ENCODE data around the gene ATAD3A.
"Not testable (repeated sequence)": the region's sequence is repeated elsewhere in the genome, so short reads cannot be mapped to it uniquely, and the experiment has no call there.

ATAD3A gene

GRCh38 chr1:1523226-1523625 is 11.3 kb downstream of the ATAD3A start:
- DNase-seq (ENCODE audit: low read depth): not testable (repeated sequence)

DNA sequence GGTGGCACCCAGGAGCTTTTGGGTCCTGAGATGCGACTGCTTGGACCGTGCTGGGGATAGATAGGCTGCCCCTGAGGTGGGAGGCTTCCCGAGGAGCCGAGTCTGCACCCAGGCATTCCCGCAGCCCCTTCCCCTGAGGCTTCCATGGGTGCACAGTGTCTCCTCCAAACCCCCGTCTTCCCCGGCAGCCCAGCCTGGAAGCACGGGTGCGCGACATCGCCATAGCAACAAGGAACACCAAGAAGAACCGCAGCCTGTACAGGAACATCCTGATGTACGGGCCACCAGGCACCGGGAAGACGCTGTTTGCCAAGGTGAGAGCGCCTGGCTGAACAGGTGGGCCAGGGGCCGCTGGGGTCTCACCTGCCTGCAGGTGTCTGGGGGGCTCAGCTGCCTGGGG is 11.7 kb downstream of the ATAD3A start:
- not testable (repeated sequence) for DNase-seq (ENCODE audit: low read depth)

GRCh38 chr1:1524750-1525383 is 12.9 kb downstream of the ATAD3A start:
- not testable (repeated sequence) for DNase-seq (ENCODE audit: low read depth)

- DNase-seq (ENCODE audit: low read depth): not testable (repeated sequence)
Observed at GRCh38 chr1:1526476-1526875, 14.5 kb downstream of the ATAD3A start.

DNA sequence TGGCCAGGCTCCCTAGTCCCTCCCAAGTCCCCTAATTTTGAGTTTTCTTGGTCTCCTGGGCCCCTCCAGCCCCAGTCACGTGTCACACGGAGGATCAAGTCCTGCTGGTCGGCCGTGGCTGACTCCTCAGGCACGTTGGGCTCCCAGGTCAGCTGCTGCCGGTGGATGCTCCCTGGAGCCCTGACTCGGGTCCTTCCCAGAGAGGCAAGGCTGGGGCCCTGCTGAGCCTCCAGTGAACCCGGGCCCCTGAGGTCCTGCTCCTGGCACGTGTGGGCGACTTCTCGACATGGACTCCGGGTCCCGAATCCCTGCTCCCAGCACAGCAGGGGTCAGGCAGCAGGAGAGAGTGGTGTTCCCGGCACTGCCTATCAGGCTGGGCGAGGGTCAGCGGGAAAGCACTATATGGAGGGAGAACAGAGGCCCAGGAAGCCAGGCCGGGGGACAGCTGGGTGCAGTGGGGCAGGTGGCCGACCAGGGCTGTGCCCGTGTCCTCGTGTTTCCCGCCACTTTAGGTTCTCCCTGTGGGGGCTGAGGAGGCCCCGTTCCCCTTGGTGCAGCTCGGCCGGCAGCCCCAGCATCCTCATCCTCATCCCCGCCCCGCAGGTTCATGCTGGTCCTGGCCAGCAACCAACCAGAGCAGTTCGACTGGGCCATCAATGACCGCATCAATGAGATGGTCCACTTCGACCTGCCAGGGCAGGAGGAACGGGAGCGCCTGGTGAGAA is 15.3 kb downstream of the ATAD3A start:
- DNase-seq (ENCODE audit: low read depth): no peak

DNA sequence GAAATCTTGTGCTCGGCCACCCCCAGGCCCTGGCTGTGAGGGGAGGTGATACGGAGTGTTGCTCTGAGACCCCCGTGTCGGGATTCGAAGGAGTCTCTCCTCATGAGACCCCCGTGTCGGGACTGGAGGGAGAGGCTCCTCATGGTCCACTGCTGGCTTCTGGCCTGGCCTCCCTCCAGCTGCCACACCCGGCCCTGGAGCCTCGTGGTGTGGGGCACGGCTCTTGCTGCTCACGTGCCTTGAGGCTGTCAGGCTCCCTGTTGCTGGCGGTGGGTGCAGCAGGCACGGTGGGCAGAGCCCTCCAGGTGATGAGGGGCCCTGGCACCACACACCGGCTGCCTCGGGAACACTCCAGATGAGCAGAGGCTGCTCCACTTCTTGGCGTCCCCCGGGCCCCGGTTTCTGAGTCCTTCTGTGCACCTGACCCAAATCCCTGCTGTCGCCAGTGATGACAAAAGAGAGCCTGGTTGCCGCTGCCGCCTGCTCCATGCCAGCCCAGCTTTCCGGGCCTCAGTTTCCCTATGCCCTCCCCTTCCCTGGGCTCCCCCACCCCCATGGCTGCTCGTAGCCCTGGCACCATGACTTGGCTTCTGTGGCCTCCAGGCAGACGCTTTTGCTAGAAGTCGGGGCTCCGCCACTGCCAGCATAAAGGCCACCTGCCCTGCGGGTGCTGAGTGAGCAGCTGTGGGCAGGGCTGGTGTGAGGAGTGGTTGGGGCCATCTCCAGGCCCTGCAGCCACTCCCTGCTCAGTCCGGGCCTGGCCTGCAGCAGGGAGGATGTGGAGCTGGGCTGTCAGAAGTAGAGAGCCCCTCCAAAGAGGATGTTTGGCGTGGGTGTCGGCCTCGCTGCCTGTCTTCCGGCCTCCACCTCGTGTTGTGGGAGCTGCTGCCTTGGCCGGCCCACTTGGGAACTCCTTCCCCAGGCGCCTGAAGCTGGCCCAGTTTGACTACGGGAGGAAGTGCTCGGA is 16.6 kb downstream of the ATAD3A start:
- no peak for DNase-seq (ENCODE audit: low read depth)

DNA sequence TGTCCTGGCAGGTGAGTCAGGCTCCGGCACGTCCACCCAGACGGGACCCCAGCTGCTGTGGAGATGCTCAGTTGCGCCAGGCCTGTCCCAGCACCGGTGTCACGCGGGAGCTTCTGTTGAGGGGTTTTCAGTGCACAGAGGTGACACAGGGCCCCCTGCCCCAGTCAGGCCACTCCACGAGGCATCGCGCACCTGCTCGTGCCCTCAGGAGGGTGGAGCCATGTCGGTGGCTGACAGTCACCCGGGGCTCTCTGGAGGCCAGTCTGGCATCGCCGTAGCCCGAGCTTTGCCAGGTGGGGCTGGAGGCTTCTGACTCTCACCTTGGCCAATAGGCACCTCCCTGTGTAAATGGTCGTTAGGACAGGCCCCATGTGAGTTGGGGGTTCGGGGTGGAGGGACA is 17.4 kb downstream of the ATAD3A start:
- DNase-seq (ENCODE audit: low read depth): no peak

DNA sequence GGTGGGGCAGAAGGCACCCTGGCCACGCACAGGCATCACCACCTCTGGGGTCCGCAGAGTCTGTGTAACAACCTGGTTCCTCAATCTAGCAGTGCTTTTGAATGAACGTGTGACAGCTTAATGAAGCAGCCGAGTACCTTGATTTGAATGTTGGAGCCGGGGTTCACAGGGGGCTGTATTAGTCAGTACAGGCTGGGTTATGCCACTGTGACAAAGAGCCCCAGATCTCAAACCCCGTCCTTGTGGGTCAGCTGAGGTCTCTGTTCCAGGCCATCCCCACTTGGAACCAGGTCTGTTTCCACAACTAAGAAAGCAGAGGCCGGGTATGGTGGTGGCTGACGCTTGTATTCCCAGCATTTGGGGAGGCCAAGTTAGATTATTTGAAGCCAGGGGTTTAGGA is 18.0 kb downstream of the ATAD3A start:
- no peak for DNase-seq (ENCODE audit: low read depth)

GRCh38 chr1:1531947-1532346 is 20.0 kb downstream of the ATAD3A start:
- no peak for DNase-seq (ENCODE audit: low read depth)

GRCh38 chr1:1533176-1533893 is 21.4 kb downstream of the ATAD3A start:
- not testable (repeated sequence) for DNase-seq (ENCODE audit: low read depth)

- DNase-seq (ENCODE audit: low read depth): not testable (repeated sequence)
Observed at GRCh38 chr1:1533894-1534291, 21.9 kb downstream of the ATAD3A start.

DNA sequence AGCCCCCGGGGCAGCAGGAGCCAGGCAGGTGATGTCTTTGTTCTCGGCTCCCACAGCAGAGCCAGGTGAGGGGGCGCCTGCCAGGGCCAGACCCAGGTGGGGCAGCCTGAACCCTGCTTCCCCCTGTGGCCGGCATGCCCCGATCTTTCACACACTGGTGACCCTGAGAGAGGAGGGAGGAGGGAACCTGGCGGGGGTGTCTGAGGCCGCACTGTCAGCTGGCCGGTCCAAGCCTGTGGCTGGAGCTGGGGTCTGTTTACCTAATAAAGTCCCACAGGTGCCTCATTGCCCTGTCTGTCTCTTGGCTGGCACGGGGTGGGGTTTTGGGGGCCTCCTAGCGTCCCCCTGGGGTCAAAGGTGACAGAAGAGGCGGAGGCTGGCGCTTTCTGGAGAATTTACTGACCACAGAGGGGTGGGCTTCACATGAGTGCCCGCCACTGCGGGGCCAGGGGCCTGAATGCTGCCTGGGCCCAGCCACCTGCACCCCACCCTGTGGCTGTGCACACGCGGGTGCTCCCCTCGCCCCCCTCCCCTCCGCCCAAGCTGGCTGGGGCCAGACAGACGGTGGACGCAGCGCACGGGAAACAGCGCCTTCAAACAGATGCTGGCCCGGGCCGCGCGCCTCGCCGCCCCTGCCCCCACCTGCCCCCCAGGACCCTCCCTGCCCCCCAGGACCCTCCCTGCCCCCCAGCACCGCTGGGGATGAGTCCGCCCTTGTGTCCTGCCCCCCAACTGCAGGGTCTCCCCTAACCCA is 22.6 kb downstream of the ATAD3A start:
- DNase-seq (ENCODE audit: low read depth): no peak

GRCh38 chr1:1535201-1536018 is 23.4 kb downstream of the ATAD3A start:
- DNase-seq (ENCODE audit: low read depth): no peak

DNA sequence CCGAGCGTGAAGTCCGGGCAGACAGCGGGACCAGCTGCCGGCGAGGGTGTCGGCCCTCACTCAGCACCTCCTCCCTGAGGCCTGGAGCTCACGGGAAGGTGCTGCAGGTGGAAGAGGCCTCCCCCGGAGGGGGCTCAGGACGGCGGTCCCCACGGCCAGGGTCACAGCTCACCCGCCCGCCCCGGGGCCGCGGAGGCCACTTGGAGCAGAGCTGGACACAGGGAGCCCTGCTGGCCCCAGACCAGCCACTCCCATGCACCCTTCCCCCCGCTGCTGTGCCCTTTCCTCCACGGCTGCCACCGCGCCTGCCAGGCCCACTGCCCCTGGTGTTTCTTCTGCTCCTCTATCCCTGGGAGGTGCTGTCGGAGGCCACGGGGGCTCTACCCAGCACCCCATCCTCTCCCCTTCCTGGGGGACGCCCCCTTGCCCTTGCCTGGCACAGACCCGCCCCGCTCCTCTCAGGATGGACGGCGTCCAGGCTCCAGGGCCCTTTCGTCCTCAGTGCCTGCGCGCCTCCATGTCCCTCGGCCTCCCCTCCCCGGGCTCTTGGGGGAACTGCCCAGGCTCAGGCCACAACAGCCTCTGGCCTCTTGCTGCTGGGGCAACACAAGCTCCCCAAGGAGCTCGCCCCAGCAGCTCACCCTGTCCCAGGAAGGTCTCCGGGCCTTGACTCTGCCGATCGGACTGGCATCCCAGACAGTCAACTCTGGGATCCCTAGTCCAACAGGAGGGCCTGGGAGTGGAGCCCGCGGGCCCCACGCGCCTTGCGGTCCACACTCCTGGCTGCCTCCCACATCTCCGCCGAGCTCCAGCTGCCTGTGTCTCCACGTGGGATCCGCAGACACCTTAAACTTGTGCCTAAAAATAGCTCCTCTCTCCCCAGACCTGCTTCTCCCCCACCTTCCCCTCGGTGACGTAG is 24.3 kb downstream of the ATAD3A start:
- DNase-seq (ENCODE audit: low read depth): no peak

- no peak for DNase-seq (ENCODE audit: low read depth)
Observed at GRCh38 chr1:1536938-1537546, 25.1 kb downstream of the ATAD3A start.

DNA sequence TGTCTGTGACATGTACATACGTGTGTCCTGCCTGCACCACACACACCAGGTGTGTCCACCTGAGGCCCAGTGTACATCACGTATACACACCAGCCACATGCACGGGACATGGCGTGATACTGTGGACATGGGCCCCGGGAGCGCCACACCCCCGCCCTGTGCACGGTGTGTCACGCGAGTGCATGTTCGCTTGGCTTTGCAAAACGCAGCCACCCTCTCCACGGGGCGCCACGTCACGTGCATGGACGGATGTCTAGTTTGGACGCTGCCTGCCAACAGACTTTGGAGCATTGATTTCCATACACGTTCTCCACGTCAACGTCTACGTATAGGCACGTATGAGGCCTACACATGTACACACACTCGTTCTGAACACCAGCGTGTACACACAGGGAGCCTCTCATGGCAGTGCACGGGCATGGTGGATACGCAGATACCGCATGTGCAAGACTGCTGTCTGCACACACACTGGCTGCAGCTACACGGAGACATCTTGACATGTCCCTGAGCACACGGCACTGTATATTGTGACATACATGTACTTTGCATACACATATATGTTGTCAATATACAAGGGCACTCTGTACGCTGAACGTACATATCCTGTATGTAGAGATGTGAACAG is 25.8 kb downstream of the ATAD3A start:
- DNase-seq (ENCODE audit: low read depth): no peak

- DNase-seq (ENCODE audit: low read depth): no peak
Observed at GRCh38 chr1:1538334-1538733, 26.4 kb downstream of the ATAD3A start.

DNA sequence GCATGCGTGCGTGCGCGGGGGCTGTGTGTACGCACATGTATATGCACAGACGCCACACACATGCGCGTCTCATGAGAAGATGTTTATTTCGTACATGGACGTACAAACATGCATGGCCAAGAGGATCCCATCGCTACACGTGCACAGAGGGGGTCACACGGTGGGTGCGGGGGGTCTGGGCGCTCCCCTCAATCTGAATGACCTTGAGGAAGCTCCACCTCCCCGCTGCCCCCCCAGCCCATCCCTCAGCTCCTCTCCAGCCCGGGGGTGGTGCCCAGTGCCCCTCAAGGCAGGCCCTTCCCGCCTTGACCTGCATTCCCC is 27.0 kb downstream of the ATAD3A start:
- no peak for DNase-seq (ENCODE audit: low read depth)
